Trophoblast cell (in vitro differentiated cells and primary cell): Measurements from ENCODE around the gene PPP1R2B.
"Not testable (repeated sequence)": the region's sequence is repeated elsewhere in the genome, so short reads cannot be mapped to it uniquely, and the experiment has no call there.

ENCODE experiments used
- DNase-seq, 2 donors: peaks; one replicate each; pipeline ENCODE4 v3.0.0-alpha.2; 2016
- H2AFZ ChIP-seq: 2 replicates; pipeline ENCODE4 v1.6.1; 2013; ENCODE audit warnings: low read length, moderate library complexity, mild to moderate bottlenecking; ENCODE audit not compliant: insufficient read depth, poor library complexity
- H2AK5ac ChIP-seq: 2 replicates; pipeline ENCODE4 v1.6.1; 2013; ENCODE audit warnings: mild to moderate bottlenecking, low read length
- H2BK120ac ChIP-seq: 2 replicates; pipeline ENCODE4 v1.6.1; 2013; ENCODE audit warnings: low read length, mild to moderate bottlenecking, moderate library complexity; ENCODE audit not compliant: insufficient read depth, poor library complexity
- H2BK12ac ChIP-seq: 2 replicates; pipeline ENCODE4 v1.6.1; 2013; ENCODE audit warnings: mild to moderate bottlenecking, low read length, moderate library complexity
- H2BK5ac ChIP-seq: 2 replicates; pipeline ENCODE4 v1.6.1; 2013; ENCODE audit warnings: low read length, low read depth, moderate library complexity, mild to moderate bottlenecking; ENCODE audit not compliant: poor library complexity
- H3K14ac ChIP-seq: 2 replicates; pipeline ENCODE4 v1.6.1; 2013; ENCODE audit warnings: mild to moderate bottlenecking, low read length
- H3K18ac ChIP-seq: 2 replicates; pipeline ENCODE4 v1.6.1; 2013; ENCODE audit warnings: mild to moderate bottlenecking, low read length
- H3K23ac ChIP-seq: 2 replicates; pipeline ENCODE4 v1.6.1; 2013; ENCODE audit warnings: low read length
- H3K27ac ChIP-seq: 2 replicates; pipeline ENCODE4 v1.5.1; 2013; ENCODE audit warnings: low read depth, mild to moderate bottlenecking, inconsistent platforms, low read length, moderate library complexity
- H3K27me3 ChIP-seq: 2 replicates; pipeline ENCODE4 v1.6.1; 2013; ENCODE audit warnings: inconsistent platforms, mild to moderate bottlenecking, low read length, moderate library complexity; ENCODE audit not compliant: insufficient read depth
- H3K36me3 ChIP-seq, 2 experiments: 1 replicate in 1 of 2; 2 replicates in 1 of 2; pipeline ENCODE4 v1.6.1; 2013; ENCODE audit warnings: low read length in 2 of 2, mild to moderate bottlenecking in 2 of 2, moderate library complexity in 1 of 2; ENCODE audit not compliant: insufficient read depth in 2 of 2, control insufficient read depth in 1 of 2
- H3K4ac ChIP-seq: 2 replicates; pipeline ENCODE4 v1.6.1; 2013; ENCODE audit warnings: low read depth, mild to moderate bottlenecking, low read length, moderate library complexity
- H3K4me1 ChIP-seq, 2 experiments: 1 replicate in 1 of 2; 2 replicates in 1 of 2; pipeline ENCODE4 v1.6.1; 2013; ENCODE audit warnings: low read length in 2 of 2, mild to moderate bottlenecking in 2 of 2, moderate library complexity in 1 of 2; ENCODE audit not compliant: insufficient read depth in 2 of 2, control insufficient read depth in 1 of 2
- H3K4me2 ChIP-seq: 2 replicates; pipeline ENCODE4 v1.6.1; 2013; ENCODE audit warnings: inconsistent platforms, mild to moderate bottlenecking, low read length, moderate library complexity
- H3K4me3 ChIP-seq: 2 replicates; pipeline ENCODE4 v1.5.1; 2013; ENCODE audit warnings: mild to moderate bottlenecking, low read depth, low read length, inconsistent platforms
- H3K79me1 ChIP-seq: one replicate; pipeline ENCODE4 v1.6.1; 2013; ENCODE audit warnings: low read length
- H3K79me2 ChIP-seq: 2 replicates; pipeline ENCODE4 v1.6.1; 2013; ENCODE audit warnings: low read length, mild to moderate bottlenecking; ENCODE audit not compliant: control insufficient read depth, insufficient read depth, poor library complexity
- H3K9ac ChIP-seq: 2 replicates; pipeline ENCODE4 v1.6.1; 2013; ENCODE audit warnings: mild to moderate bottlenecking, low read length
- H3K9me3 ChIP-seq: 2 replicates; pipeline ENCODE4 v1.6.1; 2013; ENCODE audit warnings: low read depth, mild to moderate bottlenecking, control low read depth, inconsistent platforms, low read length; ENCODE audit not compliant: insufficient read depth
- H4K12ac ChIP-seq: 2 replicates; pipeline ENCODE4 v1.6.1; 2013; ENCODE audit warnings: low read depth, mild to moderate bottlenecking, low read length, moderate library complexity
- H4K8ac ChIP-seq: 2 replicates; pipeline ENCODE4 v1.6.1; 2013; ENCODE audit warnings: low read depth, mild to moderate bottlenecking, low read length, moderate library complexity
- H4K91ac ChIP-seq: one replicate; pipeline ENCODE4 v1.6.1; 2013; ENCODE audit warnings: low read depth, mild to moderate bottlenecking, low read length, moderate library complexity
- WGBS: extraction: QIAGEN DNeasy Blood & Tissue Kit; methylation state at CpG from one replicate; pipeline ENCODE4 v1.1.7; 2013; ENCODE audit warnings: missing lambda C conversion rate; ENCODE audit not compliant: insufficient read length, insufficient coverage; ENCODE audit errors: extremely low coverage; 5-methylcytosine and 5-hydroxymethylcytosine counted together

PPP1R2B gene

DNA sequence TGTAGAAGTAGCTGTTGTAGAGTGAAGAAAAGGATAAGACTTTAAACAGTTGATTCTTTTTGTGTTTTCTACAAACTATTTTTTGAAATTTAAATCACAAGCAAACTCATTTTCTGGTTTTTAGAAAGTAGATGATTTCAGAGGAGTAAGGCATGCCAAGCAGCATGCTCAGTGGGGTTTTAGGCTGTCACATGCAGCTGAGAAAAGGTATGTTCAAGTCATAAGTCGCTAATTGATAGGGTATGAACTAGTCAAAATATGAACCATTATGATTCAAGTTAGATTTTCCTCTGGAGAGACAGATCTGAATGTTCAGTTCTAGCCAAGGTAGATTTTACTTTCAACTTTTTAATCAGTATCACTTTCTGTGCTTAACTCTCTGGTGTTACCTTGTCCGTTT lies 3.0 kb downstream of the PPP1R2B start:
- not testable (repeated sequence) for H3K79me1 ChIP-seq, H3K4me2 ChIP-seq, H2AK5ac ChIP-seq, H4K91ac ChIP-seq, H3K27me3 ChIP-seq, H2BK12ac ChIP-seq, H3K14ac ChIP-seq, H3K4me1 ChIP-seq, H3K79me2 ChIP-seq, H4K12ac ChIP-seq, H2BK5ac ChIP-seq, H3K9me3 ChIP-seq, H3K23ac ChIP-seq, DNase-seq, H3K9ac ChIP-seq, H3K18ac ChIP-seq, H3K4ac ChIP-seq, H3K27ac ChIP-seq, H3K4me3 ChIP-seq, H4K8ac ChIP-seq, H2AFZ ChIP-seq, H3K36me3 ChIP-seq, H2BK120ac ChIP-seq
- WGBS = no CpG with 5 or more reads among the region's 2 CpGs

DNA sequence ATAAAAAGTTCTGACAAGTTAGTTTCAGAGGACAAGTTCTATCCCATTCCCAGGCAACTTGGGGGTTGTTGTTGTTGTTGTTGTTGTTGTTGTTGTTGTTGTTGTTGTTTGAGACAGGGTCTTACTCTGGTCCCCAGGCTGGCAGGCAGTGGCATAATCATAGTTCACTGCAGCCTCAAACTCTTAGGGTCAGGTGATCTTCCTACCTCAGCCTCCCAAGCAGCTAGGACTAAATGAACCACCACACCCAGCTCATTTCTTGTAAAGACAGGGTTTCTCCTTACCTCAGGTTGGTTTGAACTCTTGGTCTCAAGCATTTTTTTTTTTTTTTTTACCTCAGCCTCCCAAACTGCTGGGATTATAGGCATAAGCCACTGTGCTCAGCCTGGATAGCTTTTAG lies 15.3 kb downstream of the PPP1R2B start:
- H3K9ac ChIP-seq = no peak overlapping the region
- H3K23ac ChIP-seq = no peak overlapping the region
- H3K9me3 ChIP-seq = no peaks in the 10 kb centered on the region
- no peak overlapping the region for H2BK120ac ChIP-seq
- H3K79me1 ChIP-seq = no peaks in the 10 kb centered on the region
- H3K4ac ChIP-seq = no peak overlapping the region
- H2AFZ ChIP-seq = no peak overlapping the region
- no peak overlapping the region for H2BK12ac ChIP-seq
- no peak overlapping the region for H3K14ac ChIP-seq
- H3K18ac ChIP-seq = no peak overlapping the region
- no peaks in the 10 kb centered on the region for H3K36me3 ChIP-seq
- H3K4me1 ChIP-seq = no peaks in the 10 kb centered on the region
- no peak overlapping the region for H4K12ac ChIP-seq
- H4K8ac ChIP-seq = no peak overlapping the region
- H2BK5ac ChIP-seq = no peak overlapping the region
- no peak overlapping the region for H3K4me2 ChIP-seq
- no peaks in the 10 kb centered on the region for H3K79me2 ChIP-seq
- no peak overlapping the region for H3K4me3 ChIP-seq
- H3K27ac ChIP-seq = no peak overlapping the region
- DNase-seq = no peak
- H4K91ac ChIP-seq = no peak overlapping the region
- H3K27me3 ChIP-seq = no peaks in the 10 kb centered on the region
- H2AK5ac ChIP-seq = no peak overlapping the region

DNA sequence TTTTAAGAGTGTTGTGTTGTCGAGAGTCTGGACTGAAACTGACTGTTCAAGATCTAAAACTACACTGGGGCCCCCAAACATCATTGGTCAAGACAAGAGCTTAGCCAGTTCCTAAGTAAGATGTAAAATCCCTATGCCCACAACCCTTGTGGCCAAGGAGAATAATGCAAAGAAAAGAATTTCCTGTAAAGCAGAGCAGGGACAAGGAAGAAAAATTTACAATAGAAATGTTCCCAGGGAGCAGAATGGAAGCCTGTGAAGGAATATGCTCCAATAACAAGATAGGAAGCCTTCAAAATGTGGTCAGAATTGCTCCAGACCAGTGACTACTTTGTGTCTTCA lies 20.4 kb downstream of the PPP1R2B start:
- H3K23ac ChIP-seq = no peak overlapping the region
- WGBS = no CpG with 5 or more reads among the region's 1 CpG
- no peaks in the 10 kb centered on the region for H3K9me3 ChIP-seq
- no peak overlapping the region for H3K18ac ChIP-seq
- H4K91ac ChIP-seq = no peak overlapping the region
- no peaks in the 10 kb centered on the region for H3K36me3 ChIP-seq
- no peaks in the 10 kb centered on the region for H3K4me1 ChIP-seq
- no peaks in the 10 kb centered on the region for H3K27me3 ChIP-seq
- H2BK12ac ChIP-seq = no peak overlapping the region
- no peak overlapping the region for H2BK120ac ChIP-seq
- DNase-seq = no peak
- no peak overlapping the region for H3K4me2 ChIP-seq
- H4K8ac ChIP-seq = no peak overlapping the region
- no peak overlapping the region for H3K14ac ChIP-seq
- H3K9ac ChIP-seq = no peak overlapping the region
- no peak overlapping the region for H2AFZ ChIP-seq
- H3K4me3 ChIP-seq = no peak overlapping the region
- no peak overlapping the region for H2BK5ac ChIP-seq
- no peak overlapping the region for H2AK5ac ChIP-seq
- no peaks in the 10 kb centered on the region for H3K79me2 ChIP-seq
- no peak overlapping the region for H3K27ac ChIP-seq
- no peaks in the 10 kb centered on the region for H3K79me1 ChIP-seq
- H3K4ac ChIP-seq = no peak overlapping the region
- no peak overlapping the region for H4K12ac ChIP-seq

DNA sequence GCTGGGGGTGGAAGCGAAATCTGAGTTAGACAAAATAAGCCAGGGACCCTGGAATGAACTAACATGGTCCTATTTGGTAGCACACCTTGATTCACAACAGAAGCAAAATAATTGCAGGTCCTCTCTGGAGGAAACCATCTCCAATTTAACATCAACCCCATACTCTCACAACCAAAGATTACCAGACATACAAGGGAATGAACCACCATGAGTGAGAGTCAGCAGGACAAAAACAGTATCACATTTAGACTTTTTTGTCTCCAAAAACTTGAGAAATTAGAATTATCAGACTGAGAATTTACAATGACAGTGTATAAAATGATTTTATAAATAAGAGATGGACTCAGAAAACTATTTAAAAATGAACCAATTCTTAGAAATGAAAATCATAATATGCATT lies 21.1 kb downstream of the PPP1R2B start:
- no peak overlapping the region for H2BK5ac ChIP-seq
- H3K4me3 ChIP-seq = no peak overlapping the region
- WGBS = no CpG with 5 or more reads among the region's 1 CpG
- no peaks in the 10 kb centered on the region for H3K27me3 ChIP-seq
- H4K91ac ChIP-seq = no peak overlapping the region
- H3K79me1 ChIP-seq = no peaks in the 10 kb centered on the region
- no peaks in the 10 kb centered on the region for H3K36me3 ChIP-seq
- no peak overlapping the region for H3K23ac ChIP-seq
- H2BK120ac ChIP-seq = no peak overlapping the region
- no peak overlapping the region for H3K18ac ChIP-seq
- H3K9me3 ChIP-seq = no peaks in the 10 kb centered on the region
- H4K12ac ChIP-seq = no peak overlapping the region
- H3K14ac ChIP-seq = no peak overlapping the region
- no peak overlapping the region for H2AFZ ChIP-seq
- no peak overlapping the region for H2BK12ac ChIP-seq
- no peaks in the 10 kb centered on the region for H3K79me2 ChIP-seq
- H3K4me1 ChIP-seq = no peaks in the 10 kb centered on the region
- H3K4me2 ChIP-seq = no peak overlapping the region
- no peak overlapping the region for H2AK5ac ChIP-seq
- no peak overlapping the region for H3K27ac ChIP-seq
- H3K4ac ChIP-seq = no peak overlapping the region
- no peak for DNase-seq
- no peak overlapping the region for H3K9ac ChIP-seq
- no peak overlapping the region for H4K8ac ChIP-seq
